Measurements from ENCODE around the gene CHPF.

CHPF gene

DNA sequence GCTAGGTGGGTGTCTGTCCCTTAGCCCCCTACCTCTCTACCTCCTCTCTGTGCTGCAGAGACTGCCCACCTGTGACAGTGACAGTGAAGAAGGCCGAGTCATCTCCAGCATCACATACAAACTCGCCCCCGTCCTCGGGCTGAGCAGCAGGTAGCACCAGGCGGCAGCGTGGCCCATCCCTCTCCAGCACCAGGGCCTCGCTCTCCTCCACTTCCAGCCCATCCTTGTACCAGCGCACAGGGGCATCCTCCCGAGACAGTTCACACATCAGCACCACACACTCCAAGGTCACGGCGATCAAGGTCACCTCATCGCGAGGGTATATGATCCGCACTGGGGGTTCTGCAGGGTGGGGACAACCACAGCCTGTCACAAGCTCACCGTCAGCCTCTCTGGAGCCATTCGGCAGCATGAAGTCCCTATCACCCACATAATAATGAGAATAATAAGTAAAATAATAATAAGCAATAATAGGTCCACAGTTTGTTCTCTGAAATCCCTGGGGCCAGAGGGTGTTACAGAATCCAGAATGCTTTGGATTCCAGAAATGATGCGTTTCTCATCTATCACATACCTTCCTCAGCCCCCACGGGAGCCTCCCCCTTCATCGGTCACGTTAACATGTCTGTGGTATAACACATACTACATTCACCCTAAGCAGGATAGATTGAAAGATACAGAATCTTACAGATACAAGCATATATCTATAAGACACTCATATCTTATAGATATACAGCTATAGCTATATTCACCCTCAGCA, 15.7 kb upstream of the CHPF start:
- peaks cover 39% of the 10 kb centered on the region for H3K4me1 Mint-ChIP-seq
- H3K27me3 Mint-ChIP-seq (ENCODE audit: low read depth): no peaks in the 10 kb centered on the region
- no peaks in the 10 kb centered on the region for H3K9me3 Mint-ChIP-seq
- TF ChIP-seq, protein P1, sequence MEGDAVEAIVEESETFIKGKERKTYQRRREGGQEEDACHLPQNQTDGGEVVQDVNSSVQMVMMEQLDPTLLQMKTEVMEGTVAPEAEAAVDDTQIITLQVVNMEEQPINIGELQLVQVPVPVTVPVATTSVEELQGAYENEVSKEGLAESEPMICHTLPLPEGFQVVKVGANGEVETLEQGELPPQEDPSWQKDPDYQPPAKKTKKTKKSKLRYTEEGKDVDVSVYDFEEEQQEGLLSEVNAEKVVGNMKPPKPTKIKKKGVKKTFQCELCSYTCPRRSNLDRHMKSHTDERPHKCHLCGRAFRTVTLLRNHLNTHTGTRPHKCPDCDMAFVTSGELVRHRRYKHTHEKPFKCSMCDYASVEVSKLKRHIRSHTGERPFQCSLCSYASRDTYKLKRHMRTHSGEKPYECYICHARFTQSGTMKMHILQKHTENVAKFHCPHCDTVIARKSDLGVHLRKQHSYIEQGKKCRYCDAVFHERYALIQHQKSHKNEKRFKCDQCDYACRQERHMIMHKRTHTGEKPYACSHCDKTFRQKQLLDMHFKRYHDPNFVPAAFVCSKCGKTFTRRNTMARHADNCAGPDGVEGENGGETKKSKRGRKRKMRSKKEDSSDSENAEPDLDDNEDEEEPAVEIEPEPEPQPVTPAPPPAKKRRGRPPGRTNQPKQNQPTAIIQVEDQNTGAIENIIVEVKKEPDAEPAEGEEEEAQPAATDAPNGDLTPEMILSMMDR (IDR thresholded peaks at IDR 0.05; ENCODE audit: unreplicated experiment in 3 of 3): no peak
- no peak overlapping the region for H3K27ac Mint-ChIP-seq
- H3K36me3 Mint-ChIP-seq (ENCODE audit: low read depth): peaks cover 40% of the 10 kb centered on the region
- no peak overlapping the region for H3K4me3 Mint-ChIP-seq

DNA sequence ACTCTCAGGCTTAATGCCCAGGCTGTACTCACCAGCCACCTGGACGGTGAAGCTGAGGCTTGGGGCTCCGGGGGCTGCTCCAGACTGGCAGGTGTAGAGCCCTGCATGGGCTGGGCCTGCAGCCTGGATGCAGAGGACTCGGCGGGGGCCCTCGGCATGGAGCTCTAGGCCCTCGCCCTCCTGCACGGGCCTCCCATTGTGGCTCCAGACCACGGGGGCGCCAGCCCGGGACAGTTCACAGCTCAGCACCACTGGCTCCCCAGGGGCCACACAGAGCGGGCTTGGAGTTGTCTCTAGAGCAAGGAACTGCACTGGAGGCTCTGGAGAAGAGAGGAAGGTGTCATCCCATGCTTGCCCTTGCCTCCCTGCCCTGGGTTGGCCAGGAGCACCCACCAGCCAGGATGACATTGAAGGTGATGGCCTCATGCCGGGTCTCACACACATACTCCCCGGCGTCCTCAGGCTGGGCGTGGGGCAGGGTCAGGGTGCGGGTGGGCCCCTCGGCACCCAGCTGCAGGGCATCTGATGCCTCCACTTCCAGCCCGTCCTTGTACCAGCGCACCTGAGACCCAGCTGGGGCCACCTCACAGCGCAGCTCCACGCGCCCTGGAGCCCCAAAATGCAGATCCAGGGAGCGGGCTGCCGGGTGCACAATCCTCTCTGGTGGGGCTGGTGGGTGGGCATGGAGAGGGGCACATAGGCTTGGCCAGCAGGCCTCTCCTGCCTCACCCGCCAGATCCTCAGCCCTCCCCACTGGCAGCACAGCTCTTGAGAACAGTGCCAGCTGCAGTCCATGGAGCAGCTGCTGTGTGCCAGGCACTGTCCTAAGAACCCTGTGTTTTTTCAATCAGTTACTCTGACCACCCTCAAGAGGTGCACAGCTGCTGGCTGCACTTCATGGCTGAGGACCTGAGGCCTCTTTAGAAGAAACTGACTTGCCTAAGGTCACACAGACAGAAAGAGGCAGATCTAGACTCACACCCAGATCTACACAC, 14.5 kb upstream of the CHPF start:
- TF ChIP-seq, protein P1 (IDR thresholded peaks at IDR 0.05; ENCODE audit: unreplicated experiment in 3 of 3): no peak

DNA sequence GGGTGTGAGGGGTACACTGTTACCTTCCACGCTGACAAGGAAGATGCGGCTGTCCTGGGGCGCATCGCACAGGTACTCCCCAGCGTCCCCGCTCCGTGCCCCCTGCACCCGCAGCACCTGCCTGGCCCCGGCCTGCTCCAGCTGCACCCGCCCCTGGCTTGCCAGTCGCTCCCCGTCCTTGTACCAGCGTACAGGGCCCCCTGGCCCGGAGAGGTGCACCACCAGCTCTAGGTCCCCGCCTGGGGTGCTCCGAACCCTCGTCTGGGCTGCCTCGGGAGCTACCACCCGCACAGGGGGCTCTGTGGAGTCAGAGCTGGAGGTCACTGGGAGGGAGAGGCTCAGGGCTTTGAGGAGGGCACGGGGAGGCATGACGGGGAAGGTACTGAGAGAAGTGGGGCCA, 13.7 kb upstream of the CHPF start:
- TF ChIP-seq, protein P1 (IDR thresholded peaks at IDR 0.05; ENCODE audit: unreplicated experiment in 3 of 3): no peak
- Mint-ChIP-seq H3K27ac (no peak overlapping the region), H3K36me3 (ENCODE audit: low read depth) (peaks cover 29% of the 10 kb centered on the region), H3K9me3 (no peaks in the 10 kb centered on the region), H3K27me3 (ENCODE audit: low read depth) (peaks cover 10% of the 10 kb centered on the region), H3K4me1 (peaks cover 22% of the 10 kb centered on the region), H3K4me3 (no peak overlapping the region)

More for the DNA sequence above, 14.5 kb upstream of the CHPF start:
- Mint-ChIP-seq H3K27me3 (ENCODE audit: low read depth) (peaks cover 10% of the 10 kb centered on the region), H3K4me1 (peaks cover 30% of the 10 kb centered on the region), H3K36me3 (ENCODE audit: low read depth) (peaks cover 35% of the 10 kb centered on the region), H3K4me3 (no peak overlapping the region), H3K27ac (no peak overlapping the region), H3K9me3 (no peaks in the 10 kb centered on the region)

DNA sequence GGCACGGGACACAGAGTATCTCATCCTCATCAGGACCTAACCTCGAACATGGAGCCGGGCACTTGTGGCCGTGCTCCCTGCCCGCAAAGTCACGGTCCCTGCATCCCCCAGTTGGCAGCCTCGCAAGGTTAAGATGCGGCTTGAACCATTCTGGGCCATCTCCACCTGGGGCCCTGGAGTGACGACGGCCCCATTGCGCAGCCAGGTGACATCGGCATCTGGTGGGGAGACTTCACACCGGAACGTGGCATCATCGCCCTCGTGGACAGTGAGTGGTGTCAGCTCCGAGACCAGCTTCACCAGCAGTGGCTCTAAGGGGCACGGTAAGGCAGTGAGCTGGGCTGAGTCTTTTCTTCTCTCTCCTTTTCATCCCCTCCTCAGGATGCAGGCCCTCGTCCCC, 12.8 kb upstream of the CHPF start:
- TF ChIP-seq, protein P1 (IDR thresholded peaks at IDR 0.05; ENCODE audit: unreplicated experiment in 3 of 3): no peak
- H3K9me3 Mint-ChIP-seq: no peaks in the 10 kb centered on the region
- no peak overlapping the region for H3K4me3 Mint-ChIP-seq
- H3K36me3 Mint-ChIP-seq (ENCODE audit: low read depth): peaks cover 26% of the 10 kb centered on the region
- H3K4me1 Mint-ChIP-seq: peaks cover 15% of the 10 kb centered on the region
- peaks cover 10% of the 10 kb centered on the region for H3K27me3 Mint-ChIP-seq (ENCODE audit: low read depth)
- no peak overlapping the region for H3K27ac Mint-ChIP-seq

DNA sequence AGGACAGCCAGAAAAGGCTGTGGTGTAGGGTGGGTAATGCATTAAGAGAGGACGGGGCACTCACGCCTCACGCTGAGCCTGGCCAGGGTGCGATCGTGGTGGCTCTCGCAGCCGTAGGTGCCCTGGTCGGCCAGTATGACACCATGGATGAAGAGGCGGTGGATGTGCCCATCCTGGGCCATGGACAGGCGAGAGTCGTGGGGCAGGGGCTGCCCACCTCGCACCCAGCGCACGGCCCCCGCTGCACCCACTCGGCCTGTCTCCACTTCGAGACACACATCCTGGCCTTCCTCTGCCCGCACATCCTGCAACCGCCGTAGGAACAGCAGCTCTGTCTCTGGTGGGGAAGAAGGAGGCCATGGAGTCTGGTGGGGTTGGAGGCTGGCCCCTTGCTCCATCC, 12.3 kb upstream of the CHPF start:
- Mint-ChIP-seq H3K27me3 (ENCODE audit: low read depth) (peaks cover 12% of the 10 kb centered on the region), H3K4me3 (no peak overlapping the region), H3K9me3 (no peaks in the 10 kb centered on the region), H3K4me1 (peaks cover 14% of the 10 kb centered on the region), H3K27ac (no peak overlapping the region), H3K36me3 (ENCODE audit: low read depth) (peaks cover 23% of the 10 kb centered on the region)
- TF ChIP-seq, protein P1 (IDR thresholded peaks at IDR 0.05; ENCODE audit: unreplicated experiment in 3 of 3): no peak
